ENCODE data around the gene EXOC2.

EXOC2 gene

DNA sequence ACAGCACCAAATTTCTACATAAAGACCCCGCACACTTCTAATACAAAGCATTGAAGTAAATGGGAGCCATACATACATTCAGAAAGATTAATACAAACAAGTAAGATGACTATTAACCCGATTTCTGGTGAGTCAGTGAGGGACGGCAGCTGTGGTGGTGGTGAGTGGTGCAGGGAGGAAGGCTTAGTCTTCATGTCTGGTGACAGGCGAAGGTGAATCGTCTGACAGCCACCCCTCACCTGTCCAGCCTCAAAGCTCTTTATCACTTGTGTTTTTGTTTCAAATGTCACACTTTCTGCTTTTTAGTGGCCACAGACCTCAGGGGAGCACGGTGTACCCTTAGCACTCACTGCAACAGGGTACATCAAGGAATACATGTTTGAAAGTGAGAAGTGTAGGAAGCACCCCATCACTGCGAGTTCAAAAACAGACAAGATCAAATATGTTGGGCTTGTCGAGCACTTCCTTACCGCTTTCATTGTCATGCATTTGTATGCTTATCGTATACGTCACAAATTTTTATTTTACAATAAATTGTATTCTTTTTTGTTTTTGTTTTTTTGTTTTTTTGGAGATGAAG is 237.8 kb downstream of the EXOC2 start:
- DNase-seq = no peak

DNA sequence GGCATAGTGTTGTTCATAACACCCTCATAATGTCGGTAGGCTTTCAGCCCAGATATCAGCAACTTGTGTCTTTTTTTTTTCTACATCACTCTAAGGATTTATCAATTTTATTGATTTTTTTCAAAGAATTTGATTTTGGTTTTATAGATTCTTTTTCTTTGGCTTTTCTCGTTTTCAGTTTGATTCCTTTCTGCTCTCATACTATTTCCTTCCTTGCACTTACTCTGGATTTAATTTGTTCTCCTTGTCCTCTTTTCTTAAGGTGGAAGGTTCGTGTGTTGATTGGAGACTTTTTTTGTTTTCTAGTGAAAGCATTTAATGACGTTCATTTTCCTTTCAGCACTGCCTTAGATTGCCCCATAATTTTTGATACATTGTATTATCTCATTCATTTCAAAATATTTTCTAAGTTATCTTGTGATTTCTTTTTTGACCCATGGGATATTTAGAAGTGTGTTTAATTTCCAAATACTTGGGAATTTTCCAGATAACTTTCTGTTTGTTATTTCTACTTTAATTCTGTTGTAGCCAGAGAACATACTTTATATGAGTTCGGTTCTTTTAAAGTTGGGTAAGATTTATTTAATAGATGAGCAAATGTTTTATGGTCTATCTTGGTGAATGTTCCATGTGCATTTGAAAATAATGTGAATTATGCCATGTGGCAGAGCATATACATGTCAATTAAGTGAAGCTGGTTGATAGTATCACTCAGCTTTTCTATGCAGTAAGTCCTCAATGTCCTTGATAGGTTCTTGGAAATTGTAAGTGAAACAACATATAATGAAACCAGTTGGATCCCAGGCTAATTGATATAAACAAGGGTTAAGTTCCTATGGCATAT is 238.6 kb downstream of the EXOC2 start:
- DNase-seq = no peak

DNA sequence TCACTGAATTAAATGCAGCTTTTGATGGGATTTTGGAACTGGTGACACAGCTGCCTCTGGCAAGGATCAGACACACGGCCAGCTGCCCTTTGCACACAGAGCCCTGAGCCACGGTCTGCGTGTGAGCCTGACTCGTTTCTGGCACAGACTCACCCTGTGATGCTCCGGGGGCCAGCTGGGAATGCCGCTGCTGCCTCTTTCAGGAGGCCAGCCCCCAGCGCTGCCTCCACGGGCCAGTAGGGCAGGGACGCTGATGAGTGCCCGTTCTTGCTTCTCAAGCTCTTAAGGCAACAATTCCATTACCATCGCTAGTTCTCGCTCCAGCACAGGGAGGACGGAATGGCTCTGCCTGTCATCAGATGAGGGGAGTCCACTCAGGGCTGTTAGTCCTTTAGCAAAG is 239.8 kb downstream of the EXOC2 start:
- DNase-seq = peak; percentile 46

DNA sequence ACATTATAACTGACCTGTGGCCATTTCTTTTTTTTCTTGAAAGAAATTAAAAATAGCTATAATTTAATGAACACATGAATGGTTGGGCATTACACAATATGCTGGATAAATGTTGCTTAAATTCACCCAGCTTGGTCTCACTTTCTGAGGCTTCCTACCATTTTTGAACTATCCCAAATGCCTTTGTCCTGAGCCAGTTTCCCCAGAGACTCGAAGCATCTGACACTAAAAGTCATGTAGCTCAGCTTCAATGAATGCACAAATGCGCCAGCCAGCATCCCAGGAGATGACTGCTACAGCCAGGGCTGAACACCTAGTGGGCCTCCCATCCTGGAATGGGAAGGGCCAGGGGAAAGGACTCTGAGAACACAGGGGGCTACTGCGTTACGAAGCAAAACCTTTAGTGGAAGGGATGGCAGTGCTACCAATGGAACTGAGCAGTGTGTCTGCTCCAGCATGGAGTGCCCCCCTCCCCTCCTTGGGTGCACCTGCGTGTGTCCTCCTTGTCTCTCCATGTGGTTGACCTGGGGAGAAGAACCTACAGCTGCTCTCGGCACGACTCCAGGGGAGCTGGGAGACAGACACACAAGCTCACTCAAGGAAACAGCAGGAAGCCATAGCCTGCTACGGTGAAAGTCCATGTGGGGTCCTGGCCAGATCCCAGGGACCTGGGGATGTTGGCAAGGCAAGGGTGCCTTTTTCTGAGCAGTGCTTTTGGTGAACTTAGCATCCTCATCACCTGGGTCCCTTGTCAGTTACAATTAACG is 240.5 kb downstream of the EXOC2 start:
- DNase-seq = no peak

DNA sequence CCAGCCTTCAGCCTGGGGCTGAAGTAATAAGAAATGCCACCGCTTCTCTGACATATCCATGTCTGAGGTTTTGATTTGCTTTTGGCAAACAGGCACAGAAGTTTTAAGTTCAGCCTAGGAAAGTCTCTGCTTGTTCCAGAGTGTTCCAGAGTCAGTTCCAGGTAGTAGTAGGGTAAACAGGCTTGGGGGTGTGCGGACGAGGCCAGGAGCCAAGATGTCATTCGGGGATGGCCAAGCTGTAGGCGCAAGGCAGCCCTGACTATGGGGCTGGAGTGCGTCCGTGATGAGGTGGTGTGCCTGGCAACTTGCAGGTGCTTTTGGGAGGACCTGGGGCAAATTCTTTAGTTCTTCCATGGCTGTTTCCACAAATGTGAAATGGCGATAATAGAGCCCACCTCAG is 241.1 kb downstream of the EXOC2 start:
- no peak for DNase-seq

DNA sequence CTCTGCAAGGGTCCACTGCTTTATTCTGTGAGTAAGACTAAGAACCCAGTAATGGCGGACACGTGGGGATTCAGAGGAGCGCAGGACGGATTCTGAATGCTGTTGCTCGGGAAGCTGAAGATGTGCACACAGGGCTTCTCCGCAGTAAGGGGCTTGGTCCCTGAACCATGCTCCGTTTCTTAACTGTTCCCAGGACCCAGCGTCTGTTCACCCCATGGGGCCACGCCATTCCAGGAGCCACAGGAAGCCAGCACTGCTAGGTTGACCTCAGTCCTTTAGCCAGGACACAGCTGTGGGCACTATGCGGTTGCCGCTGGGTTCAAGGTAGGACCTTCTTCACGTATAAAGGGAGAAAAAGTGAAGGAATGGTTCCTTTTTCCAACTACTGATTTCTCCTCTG is 241.6 kb downstream of the EXOC2 start:
- no peak for DNase-seq

DNA sequence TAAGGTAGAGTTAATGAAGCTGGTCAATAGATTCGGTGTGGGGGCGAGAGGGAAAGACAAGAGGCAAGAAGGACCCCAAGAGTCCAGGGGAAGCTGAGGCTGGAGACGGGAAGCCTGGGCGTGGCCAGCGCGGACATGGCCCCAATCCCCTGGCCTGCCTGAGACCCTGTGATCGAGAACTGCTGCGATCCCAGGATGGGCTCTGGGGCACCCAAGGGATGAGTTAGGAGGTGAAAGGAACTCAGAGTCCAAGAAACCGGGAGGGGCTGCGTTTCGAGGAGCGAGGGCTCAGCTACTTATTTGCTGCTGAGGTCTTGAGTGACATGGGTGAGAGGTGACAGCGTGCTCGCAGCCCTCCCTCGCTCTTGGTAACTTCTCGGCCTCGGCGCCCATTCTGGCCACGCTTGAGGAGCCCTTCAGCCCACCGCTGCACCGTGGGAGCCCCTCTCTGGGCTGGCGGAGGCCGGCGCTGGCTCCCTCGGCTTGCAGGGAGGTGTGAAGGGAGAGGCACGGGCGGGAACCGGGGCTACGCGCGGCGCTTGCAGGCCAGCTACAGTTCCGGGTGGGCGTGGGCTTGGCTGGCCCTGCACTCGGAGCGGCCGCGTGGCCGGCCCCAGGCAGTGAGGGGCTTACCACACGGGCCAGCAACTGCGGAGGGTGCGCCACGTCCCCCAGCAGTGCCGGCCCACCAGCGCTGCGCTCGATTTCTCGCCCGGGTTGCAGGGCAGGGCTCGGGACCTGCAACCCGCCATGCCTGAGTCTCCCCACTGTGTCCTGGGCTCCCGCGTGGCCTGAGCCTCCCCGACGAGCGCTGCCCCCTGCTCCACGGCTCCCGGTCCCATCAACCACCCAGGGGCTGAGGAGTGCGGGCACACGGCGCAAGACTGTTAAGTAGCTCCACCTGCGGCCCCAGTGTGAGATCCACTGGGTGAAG is 243.2 kb downstream of the EXOC2 start:
- no peak for DNase-seq

DNA sequence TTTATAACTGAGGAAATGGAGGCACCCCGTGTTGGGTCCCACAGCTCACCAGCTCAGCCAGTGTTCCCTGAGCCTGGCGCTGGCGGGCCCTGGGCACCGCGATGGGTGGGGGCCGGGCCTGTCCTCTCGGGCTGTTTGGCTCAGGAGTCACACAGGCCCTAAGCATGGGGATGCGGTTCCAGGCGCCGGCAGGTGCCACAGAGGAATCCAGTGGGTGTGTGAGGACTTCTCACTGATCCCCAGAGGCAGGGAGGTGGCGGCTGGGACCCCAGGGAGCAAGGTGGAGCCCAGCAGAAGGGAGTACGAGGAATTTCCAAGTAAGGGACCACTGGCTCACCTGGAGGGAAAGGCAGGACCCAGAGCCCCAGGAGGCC is 243.9 kb downstream of the EXOC2 start:
- no peak for DNase-seq

DNA sequence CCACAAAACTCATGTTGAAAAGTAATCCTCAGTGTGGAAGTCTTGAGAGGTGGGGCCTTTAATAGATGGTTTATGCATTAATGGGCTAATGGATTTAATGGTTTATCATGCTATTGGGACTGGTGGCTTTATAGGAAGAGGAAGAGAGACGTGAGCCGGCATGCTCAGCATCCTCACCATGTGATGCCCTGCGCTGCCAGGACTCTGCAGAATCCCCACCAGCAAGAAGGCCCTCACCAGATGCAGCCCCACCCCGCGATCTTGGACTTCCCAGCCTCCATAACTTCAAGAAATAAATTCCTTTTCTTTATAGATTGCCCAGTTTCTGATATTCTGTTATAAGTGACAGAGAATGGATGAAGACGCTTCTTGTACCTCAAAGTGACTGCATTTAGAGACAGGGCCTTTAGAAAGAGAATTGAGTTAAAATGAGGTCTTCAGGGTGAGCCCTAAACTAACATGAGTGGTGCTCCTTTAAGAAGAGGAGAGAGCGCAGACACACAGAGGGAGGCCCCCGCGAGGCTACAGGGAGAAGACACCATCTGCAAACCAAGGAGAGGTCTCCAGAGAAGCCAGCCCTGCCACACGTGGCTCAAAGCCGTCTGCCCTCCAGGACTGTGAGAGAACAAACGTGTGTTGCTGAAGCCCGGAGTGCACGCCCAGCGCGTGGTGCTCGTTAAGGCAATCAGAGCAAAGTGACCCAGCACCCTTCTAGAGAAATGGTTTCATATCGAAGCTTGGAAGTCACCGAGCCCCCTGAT is 244.5 kb downstream of the EXOC2 start:
- no peak for DNase-seq

DNA sequence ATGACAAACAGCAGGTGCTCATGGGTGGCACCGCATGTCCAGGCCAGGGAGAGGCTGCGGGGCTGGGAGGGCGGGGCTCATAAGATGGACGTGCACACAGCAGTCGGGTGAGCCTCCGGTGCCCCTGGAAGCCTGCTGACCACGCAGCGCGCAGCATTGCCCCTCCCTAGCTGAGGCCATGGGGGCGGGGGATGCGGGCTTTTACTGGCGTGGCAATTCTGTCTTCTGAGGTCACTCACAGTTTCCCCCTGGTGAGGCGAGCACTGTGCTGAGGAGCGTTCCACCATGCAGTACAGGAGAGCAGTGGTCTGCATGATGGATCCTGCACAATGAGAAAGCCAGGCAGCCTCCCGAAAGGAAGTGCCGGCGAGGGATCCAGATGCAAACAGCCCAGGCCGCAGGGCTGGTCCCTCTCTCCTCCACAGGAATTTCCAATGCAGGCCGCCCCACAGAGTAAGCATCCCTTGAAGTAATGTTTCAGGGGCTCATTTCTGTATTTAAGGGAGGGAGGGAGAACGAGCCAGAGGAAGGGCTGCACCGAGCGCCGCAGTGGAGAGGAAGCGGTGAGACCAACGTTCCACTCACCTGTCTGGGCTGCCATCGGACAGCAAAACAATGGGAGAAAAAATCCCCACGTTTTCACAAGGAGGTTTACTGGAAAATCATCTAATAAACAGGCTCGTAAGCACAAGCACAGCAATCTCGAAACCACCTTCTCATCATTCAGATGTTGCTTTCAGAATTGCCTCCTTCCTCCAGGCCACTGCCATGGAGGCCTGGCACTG is 245.4 kb downstream of the EXOC2 start:
- DNase-seq = no peak

DNA sequence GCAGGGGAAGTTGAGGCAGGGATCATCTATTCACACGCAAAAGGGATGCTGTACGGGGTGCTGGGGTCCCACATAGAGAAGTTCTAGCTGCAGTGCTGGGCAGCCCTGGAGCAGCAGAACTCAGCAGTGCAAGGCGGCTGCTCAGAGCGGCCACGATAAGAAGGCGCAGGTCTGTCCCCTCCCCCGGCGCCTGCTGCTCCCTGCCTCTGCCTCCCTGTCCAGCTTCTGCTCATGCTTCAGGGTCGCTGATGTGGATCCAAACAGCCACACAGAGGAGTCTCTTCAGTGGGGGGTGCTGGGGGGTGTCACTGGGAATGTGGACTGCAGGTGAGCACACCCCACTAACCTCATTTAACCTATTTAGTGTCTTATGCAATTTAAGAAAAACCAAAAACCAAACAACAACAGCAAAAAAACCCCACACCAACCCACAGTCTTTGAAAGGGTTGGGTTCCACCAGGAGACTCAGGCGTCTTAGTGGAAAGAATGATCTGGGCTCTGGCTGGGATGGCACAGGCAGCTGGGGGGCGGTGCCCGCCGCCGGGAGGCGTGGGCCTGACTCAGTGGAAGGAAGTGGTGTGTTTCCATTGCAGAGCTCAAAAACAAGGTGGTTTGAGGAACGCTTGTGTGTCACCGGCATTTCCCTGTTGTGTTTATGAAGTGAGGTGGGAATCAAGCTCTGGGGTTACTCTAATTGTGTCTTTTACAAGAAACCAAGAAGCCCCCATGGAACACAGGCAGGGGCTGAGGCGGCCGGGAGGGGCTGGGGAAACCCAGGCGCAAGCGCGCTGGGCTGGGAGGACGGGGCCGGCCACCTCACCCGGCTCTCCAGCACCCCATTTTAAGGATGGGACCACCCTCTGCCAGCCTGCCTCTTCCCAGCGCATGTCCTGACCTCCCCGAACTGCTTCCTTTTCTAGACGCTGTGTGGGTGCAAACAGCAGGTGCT is 246.2 kb downstream of the EXOC2 start:
- no peak for DNase-seq

DNA sequence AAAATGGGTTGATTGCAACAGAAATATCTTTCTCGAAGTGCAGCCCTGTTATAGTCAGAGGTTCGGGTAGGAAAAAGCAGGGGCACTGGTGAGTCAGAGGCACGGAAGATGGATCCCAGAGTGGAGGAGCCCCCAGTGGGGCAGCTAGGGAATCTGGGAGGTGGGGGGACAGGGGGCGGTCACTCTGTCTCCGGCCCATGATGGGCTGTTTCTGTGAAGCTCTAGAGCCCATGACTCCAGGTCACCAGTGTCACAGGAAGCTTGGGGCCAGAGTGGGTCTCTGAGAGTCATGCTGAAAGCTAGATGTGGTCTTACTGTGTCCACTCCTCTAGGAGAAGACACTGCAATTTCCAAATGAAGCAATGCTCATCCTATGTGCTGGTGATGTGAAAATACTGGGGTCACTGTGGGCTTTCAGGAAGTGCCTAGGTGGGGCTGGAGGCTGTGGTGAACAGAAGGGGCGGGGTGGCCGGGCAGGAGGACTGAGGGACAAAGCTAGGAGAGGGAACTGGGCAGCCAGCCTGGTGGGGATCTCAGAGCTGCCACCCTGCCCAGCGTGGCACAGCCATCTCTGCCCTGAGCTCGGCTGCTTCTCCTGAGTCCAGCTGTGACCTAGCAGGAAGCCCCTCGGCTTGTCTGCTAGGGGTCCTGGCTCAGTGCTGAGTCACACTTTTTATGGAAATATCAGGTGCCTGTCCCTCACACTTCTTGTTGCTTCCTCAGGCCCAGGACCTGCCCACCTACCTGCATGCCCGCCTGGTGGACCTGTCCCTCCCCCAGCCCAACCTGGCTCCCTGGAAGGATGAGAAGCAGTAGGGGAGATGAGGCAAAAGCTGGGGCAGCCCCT is 247.1 kb downstream of the EXOC2 start:
- no peak for DNase-seq

DNA sequence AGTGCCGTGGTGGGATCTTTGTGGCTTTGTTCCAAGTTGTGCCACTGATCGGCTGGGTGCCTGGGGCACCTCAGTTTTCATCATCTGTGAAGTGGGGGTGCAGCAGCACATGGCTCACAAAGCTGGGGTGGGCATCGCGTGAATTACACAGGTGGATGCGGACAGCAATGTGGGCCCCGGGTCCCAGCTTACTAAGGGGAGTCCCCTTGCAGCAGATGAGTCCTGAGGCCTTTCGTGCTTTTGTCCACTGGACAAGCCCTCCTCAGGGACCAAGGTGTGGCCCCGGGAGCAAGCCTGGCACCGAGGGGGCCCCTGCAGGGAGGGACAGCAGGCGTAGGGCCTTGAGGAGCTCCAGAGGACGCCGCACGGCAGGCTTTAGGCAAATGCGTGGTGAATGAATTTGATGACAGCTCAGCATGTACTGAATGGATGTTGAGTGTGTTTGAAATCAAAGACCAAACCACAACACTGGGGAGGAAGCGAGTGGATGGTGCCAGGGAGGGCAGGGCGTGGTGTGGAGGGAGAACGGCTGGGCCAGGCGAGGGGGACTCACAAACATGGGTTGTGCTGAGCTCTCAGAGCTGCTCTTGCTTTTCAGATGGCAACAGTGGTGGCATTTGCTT is 248.2 kb downstream of the EXOC2 start:
- no peak for DNase-seq

DNA sequence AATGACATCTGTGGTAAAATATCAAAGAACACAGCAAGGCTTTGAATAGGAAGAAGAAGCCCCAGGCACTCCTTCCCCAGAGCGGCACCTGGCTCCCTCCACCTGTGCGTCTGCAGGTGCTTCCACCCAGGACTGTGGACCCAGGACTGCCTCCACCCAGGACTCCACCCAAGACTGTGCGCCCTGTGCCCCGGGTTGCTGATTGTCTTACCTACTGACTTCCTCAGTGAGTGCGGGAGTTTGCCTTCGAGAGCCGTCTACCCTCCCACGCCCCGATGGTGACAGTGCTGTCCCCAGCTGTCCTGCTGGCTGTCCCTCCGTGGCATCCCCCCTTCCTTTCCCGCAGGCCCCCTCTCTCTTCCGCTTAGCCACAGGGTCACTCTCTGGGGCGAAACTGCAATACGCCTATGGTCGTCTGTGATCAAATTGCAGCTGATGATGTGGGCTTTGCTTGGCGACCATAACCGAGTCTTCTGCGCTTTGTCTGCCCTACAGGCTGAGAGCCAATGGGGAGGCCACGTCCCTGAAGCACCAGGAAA is 249.2 kb downstream of the EXOC2 start:
- no peak for DNase-seq

DNA sequence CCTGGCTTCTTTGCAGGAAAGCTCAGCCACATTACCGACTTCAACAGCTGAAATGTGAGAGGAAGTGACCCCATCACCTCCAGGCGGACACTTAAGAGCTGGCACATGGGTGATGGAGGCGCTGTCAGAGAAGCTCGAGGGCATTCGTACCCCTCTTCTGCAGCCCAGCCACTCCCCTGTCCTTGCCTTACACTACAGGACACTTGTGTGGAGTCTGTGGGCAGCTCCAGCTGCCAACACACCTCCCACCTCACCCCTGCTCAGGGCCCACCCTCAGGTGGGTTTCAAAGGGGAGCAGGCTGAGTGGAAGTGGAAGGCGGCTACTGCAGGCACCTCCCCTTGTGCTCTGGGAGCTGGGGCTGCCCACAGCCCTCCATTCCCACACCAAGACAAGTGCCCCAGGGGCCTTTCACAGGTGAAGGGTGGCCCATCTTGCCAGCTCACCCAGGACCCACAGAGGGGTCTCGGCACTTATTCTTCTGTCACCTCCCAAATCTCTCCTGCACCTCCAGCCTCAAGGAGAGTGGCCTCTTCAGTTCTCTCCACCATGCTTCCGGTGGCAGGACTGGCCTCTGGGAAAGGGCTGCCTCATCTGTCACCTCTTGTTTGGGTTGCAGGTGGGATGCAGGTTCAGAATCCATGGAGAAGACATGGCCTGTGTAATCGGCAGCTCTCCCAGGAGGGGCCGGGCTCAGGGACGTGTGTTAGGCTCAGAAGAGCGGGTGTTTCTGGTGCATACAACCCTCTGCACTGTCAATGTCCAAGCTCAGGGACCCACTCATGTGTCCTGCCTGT is 251.6 kb downstream of the EXOC2 start:
- DNase-seq = no peak

DNA sequence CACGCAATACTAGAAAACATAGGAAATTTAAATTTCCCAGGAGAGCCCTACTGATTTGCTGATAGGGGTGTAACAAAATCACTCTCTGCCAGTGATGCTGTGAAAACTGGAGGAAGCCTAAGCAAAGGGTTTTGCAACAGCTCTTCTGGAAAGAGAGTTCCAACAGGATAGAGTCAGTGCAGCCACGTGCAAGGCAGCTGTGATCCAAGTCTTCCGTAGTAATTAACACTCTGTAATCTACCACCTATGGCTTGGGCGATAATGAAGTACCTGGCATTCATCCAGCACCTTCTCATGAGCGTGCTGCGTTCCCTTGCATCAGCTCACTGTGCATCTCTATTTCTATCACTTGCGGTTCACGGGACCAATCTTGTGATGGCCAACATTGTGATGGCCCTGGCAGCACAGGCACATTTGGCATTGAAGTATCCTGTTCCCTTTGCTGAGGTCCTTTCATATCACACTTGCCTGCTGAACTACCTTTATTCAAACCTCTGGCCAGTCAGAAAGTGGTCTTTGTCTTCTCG is 253.2 kb downstream of the EXOC2 start:
- peak; percentile 42 for DNase-seq

DNA sequence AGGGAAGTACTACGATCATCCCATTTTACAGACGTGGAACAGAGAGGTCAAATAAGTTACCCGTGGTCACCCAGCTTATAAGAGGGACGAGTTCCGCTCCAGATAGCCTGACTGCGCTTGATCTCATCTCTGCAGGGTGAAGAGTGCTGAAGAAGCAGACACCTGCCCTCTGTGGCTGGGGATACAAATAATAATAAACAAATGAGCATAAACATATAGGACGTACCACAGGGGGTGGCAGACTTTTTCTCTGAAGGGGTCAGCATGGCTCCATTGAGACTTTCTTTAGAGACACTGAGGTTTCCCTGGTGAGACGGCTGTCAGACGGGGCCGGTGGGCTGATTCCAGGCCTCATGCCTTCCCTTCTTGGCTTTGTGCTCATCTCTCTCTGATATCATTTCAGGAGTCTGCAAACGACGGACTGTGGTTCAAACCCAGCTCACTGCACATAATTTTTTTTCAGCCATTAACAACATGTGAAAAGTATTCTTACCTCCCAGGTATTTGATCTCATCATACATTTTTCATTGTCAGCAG is 254.2 kb downstream of the EXOC2 start:
- DNase-seq = no peak
